ENCODE results near the gene CRABP2.

The CRABP2 gene

GRCh38 chr1:156652131-156652991 is 53.0 kb downstream of the CRABP2 start:
- Histone ChIP-seq H3K4me2 (no peak overlapping the region), H3K9ac (no peak overlapping the region), H3K4me3 (IDR thresholded peaks at IDR 0.05; ENCODE audit: insufficient read depth, low read depth, low read length) (no peak overlapping the region), H4K20me1 (ENCODE audit: insufficient read depth) (no peaks in the 10 kb centered on the region), H3K79me2 (ENCODE audit: insufficient read depth, low read depth) (no peaks in the 10 kb centered on the region), H3K4me1 (ENCODE audit: low read depth, poor library complexity, severe bottlenecking) (peaks cover 3% of the 10 kb centered on the region), H3K27me3 (ENCODE audit: insufficient read depth, low read depth) (peaks cover 100% of the 10 kb centered on the region), H3K36me3 (ENCODE audit: insufficient read depth) (no peaks in the 10 kb centered on the region), H3K27ac (no peak overlapping the region), H2AFZ (ENCODE audit: low read depth) (no peak overlapping the region)
- TF ChIP-seq, protein P1, sequence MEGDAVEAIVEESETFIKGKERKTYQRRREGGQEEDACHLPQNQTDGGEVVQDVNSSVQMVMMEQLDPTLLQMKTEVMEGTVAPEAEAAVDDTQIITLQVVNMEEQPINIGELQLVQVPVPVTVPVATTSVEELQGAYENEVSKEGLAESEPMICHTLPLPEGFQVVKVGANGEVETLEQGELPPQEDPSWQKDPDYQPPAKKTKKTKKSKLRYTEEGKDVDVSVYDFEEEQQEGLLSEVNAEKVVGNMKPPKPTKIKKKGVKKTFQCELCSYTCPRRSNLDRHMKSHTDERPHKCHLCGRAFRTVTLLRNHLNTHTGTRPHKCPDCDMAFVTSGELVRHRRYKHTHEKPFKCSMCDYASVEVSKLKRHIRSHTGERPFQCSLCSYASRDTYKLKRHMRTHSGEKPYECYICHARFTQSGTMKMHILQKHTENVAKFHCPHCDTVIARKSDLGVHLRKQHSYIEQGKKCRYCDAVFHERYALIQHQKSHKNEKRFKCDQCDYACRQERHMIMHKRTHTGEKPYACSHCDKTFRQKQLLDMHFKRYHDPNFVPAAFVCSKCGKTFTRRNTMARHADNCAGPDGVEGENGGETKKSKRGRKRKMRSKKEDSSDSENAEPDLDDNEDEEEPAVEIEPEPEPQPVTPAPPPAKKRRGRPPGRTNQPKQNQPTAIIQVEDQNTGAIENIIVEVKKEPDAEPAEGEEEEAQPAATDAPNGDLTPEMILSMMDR (conservative IDR thresholded peaks at IDR 0.05; ENCODE audit: low read depth, low read length), result no peak
